ENCODE measurements around the gene RAB19. TPM values are rescaled to one million over a fixed set of nuclear protein-coding genes. Genes with fewer than 3 reads are reported as not detected.

The RAB19 gene
- total and polyA plus RNA-seq, 9 of the 15 experiments (the other 6 are each of a cell fraction or from before 2014, with no cell fraction given), result not detected

DNA sequence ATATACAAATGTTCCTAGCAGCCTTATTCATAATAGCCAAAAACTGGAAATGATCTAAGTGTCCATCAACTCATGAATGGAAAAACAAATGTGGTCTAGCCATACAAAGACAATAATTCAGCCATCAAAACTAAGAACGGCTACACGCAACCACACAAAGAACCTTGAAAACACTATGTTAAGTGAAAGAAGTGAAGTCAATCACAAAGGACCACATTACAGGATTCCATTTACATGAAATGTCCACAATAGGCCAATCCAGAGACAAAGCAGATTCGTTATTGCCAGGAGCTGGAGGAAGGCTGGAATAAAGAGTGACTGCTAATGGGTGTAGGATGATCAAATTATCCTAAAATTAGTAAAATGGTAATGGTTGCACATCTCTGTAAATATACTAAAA is 54.3 kb downstream of the RAB19 start:
- Histone ChIP-seq H3K36me3 (ENCODE audit: control insufficient read depth, insufficient read depth, low read length) (peaks cover 92% of the 10 kb centered on the region), H3K27me3 (ENCODE audit: control insufficient read depth in 2 of 2, insufficient read depth in 2 of 2, low read length in 2 of 2) (no peaks in the 10 kb centered on the region), H3K27ac (ENCODE audit: extremely low read depth, low read depth, low read length) (no peak overlapping the region), H3K9me3 (replicated peaks; ENCODE audit: control insufficient read depth, insufficient read depth, low read depth, low read length) (no peaks in the 10 kb centered on the region), H2AFZ (ENCODE audit: low read depth, low read length) (no peak overlapping the region), H3K4me1 (replicated peaks in 1 of 2; ENCODE audit: control insufficient read depth in 2 of 2, insufficient read depth in 2 of 2, low read length in 2 of 2) (no peaks in the 10 kb centered on the region), H3K79me2 (ENCODE audit: control insufficient read depth, insufficient read depth, low read length) (peaks cover 8% of the 10 kb centered on the region; the same call in 1 of the 3 replicates), H3K9ac (ENCODE audit: insufficient read depth in 1 of 2, low read depth in 2 of 2, low read length in 2 of 2) (no peak overlapping the region), H3K4me2 (ENCODE audit: insufficient read depth, low read length) (no peak overlapping the region), H3K4me3 (no peak overlapping the region), H3K9me1 (ENCODE audit: control insufficient read depth, insufficient read depth, low read length) (no peaks in the 10 kb centered on the region), H4K20me1 (replicated peaks; ENCODE audit: control insufficient read depth, insufficient read depth, low read length) (0 out of 2 replicates have a peak, but pooled peaks cover 6% of the 10 kb centered on the region)
- 90% methylated on average over 3 of the region's 3 CpGs for WGBS (ENCODE audit: insufficient coverage, low coverage, missing lambda C conversion rate)
- CTCF ChIA-PET (ENCODE audit: low intra/inter-chr PET ratio), result no interaction called here
- POLR2A ChIA-PET, result no interaction called here
- DNase-seq (ENCODE audit: extremely low read depth in 1 of 4, low spot score in 3 of 4), result no peak
- no peak for ATAC-seq
- intact Hi-C loops (cut with micrococcal nuclease) (no loop called here), in situ Hi-C loops (cut with MboI) (no loop called here)
- no peak for FAIRE-seq
- TF ChIP-seq BRD9 (IDR thresholded peaks at IDR 0.05; ENCODE audit: low read depth, partially characterized antibody) (no peak), PHF21A (IDR thresholded peaks at IDR 0.05; ENCODE audit: borderline replicate concordance, low read depth) (no peak), TRIM24 (IDR thresholded peaks at IDR 0.05) (no peak), ZNF121 (CRISPR knock-in tag; conservative IDR thresholded peaks at IDR 0.05) (no peak), SP1 (CRISPR knock-in tag; IDR thresholded peaks at IDR 0.05) (no peak), ETV1 (tag; conservative IDR thresholded peaks at IDR 0.05; ENCODE audit: low read depth) (no peak)
- TF ChIP-seq, protein P1, sequence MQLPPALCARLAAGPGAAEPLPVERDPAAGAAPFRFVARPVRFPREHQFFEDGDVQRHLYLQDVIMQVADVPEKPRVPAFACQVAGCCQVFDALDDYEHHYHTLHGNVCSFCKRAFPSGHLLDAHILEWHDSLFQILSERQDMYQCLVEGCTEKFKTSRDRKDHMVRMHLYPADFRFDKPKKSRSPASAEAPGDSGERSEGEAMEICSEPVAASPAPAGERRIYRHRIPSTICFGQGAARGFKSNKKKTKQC (CRISPR knock-in tag; IDR thresholded peaks at IDR 0.05), result no peak
- no TSS peak for BruUV-seq (replicated peaks)

- Histone ChIP-seq H3K9me3 (replicated peaks; ENCODE audit: control insufficient read depth, insufficient read depth, low read depth, low read length) (no peaks in the 10 kb centered on the region), H3K9ac (ENCODE audit: insufficient read depth in 1 of 2, low read depth in 2 of 2, low read length in 2 of 2) (no peak overlapping the region), H4K20me1 (replicated peaks; ENCODE audit: control insufficient read depth, insufficient read depth, low read length) (0 out of 2 replicates have a peak, but pooled peaks cover 6% of the 10 kb centered on the region), H3K4me1 (replicated peaks in 1 of 2; ENCODE audit: control insufficient read depth in 2 of 2, insufficient read depth in 2 of 2, low read length in 2 of 2) (no peaks in the 10 kb centered on the region), H3K27me3 (ENCODE audit: control insufficient read depth in 2 of 2, insufficient read depth in 2 of 2, low read length in 2 of 2) (no peaks in the 10 kb centered on the region), H3K27ac (ENCODE audit: extremely low read depth, low read depth, low read length) (no peak overlapping the region), H3K36me3 (ENCODE audit: control insufficient read depth, insufficient read depth, low read length) (peaks cover 90% of the 10 kb centered on the region), H2AFZ (ENCODE audit: low read depth, low read length) (no peak overlapping the region), H3K9me1 (ENCODE audit: control insufficient read depth, insufficient read depth, low read length) (no peaks in the 10 kb centered on the region), H3K79me2 (ENCODE audit: control insufficient read depth, insufficient read depth, low read length) (peaks cover 11% of the 10 kb centered on the region; the same call in 1 of the 3 replicates), H3K4me2 (ENCODE audit: insufficient read depth, low read length) (no peak overlapping the region), H3K4me3 (no peak overlapping the region)
- POLR2A ChIA-PET, result no interaction called here
- intact Hi-C loops (cut with micrococcal nuclease) (no loop called here), in situ Hi-C loops (cut with MboI) (no loop called here)
- 94% methylated on average over 8 of the region's 8 CpGs for WGBS (ENCODE audit: insufficient coverage, low coverage, missing lambda C conversion rate)
- DNase-seq (ENCODE audit: extremely low read depth in 1 of 4, low spot score in 3 of 4) (no peak), FAIRE-seq (no peak), ATAC-seq (no peak)
- no TSS peak for BruUV-seq (replicated peaks)
- CTCF ChIA-PET (ENCODE audit: low intra/inter-chr PET ratio), result no interaction called here
- TF ChIP-seq ZNF316 (IDR thresholded peaks at IDR 0.05), result no peak
- no peak for TF ChIP-seq SRF (CRISPR knock-in tag; IDR thresholded peaks at IDR 0.05)
- no peak for TF ChIP-seq MXD1 (CRISPR knock-in tag; IDR thresholded peaks at IDR 0.05; ENCODE audit: borderline replicate concordance, poor library complexity, severe bottlenecking)
- no peak for TF ChIP-seq CHCHD3 (CRISPR knock-in tag; IDR thresholded peaks at IDR 0.05)
- no peak for TF ChIP-seq STAT5A (IDR thresholded peaks at IDR 0.05; ENCODE audit: borderline replicate concordance, low read length)
- no peak for TF ChIP-seq TFAP4 (CRISPR knock-in tag; IDR thresholded peaks at IDR 0.05; ENCODE audit: borderline replicate concordance)
- no peak for TF ChIP-seq CBFB (CRISPR knock-in tag; IDR thresholded peaks at IDR 0.05)
Observed at GRCh38 chr7:140458916-140459315, 55.1 kb downstream of the RAB19 start.
